Measurements from ENCODE around the gene TACR2. TPM values are rescaled to one million over a fixed set of nuclear protein-coding genes. Genes with fewer than 3 reads are reported as not detected.
A peak's percentile ranks its signal among the peaks of the same experiment; 100 is the strongest.

The TACR2 gene
- polyA plus RNA-seq, 3 donors: 0.19 to 0.23 (median 0.20) TPM

GRCh38 chr10:69356187-69356586 is 60.5 kb downstream of the TACR2 start:
- WGBS (ENCODE audit: insufficient coverage): 100% methylated on average over 2 of the region's 2 CpGs
- no peak for DNase-seq
- peak overlapping the region in 3 of 7 donors; percentile 30 to 78 (median 63) for H3K27ac Mint-ChIP-seq

DNA sequence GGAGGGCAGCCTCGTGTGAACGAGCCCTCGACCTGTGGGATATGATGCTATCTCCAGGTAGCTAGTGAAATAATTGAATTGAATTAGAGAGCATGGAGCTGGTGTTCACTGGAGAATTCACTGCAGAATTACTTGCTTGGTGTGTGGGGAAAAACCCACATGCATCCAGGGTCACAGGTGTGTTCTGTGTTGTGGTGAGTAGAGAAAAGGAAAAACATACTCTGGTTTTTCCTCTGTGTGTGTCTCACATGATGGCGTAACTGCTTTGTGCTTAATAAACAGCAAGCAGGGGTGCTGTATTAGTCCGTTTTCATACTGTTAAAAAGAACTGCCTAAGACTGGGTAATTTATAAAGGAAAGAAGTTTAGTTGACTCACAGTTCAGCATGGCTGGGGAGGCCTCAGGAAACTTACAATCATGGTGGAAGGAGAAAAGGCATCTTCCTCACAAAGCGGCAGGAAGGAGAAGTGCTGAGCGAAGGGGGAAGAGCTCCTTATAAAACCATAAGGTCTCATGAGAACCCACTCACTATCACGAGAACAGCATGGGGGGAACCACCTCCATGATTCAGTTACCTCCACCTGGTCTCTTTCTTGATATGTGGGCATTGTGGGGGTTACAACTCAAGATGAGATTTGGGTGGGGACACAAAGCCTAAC is 62.6 kb downstream of the TACR2 start:
- 91% methylated on average over 3 of the region's 8 CpGs for WGBS (ENCODE audit: insufficient coverage)
- no peak for TF ChIP-seq CTCF (IDR thresholded peaks at IDR 0.05)
- H3K4me3 ChIP-seq (replicated peaks in 1 of 3; ENCODE audit: low read depth in 2 of 3, low read length in 3 of 3): no peak overlapping the region
- Mint-ChIP-seq H3K27me3 (ENCODE audit: low read depth in 3 of 3) (no peaks in the 10 kb centered on the region), H3K27ac (peak overlapping the region in 2 of 7 donors; percentile 14 to 59), H3K4me3 (no peak overlapping the region), H3K36me3 (peaks cover 27 to 44% of the 10 kb centered on the region in 2 donors), H3K9me3 (peaks cover 6 to 15% (median 8%) of the 10 kb centered on the region in 7 donors), H3K4me1 (peaks cover 45% of the 10 kb centered on the region)
- H3K9ac ChIP-seq (ENCODE audit: insufficient read depth, low read length, poor library complexity, severe bottlenecking): no peak overlapping the region
- H3K79me2 ChIP-seq (ENCODE audit: insufficient read depth, low read length): peaks cover 96% of the 10 kb centered on the region
- H4K20me1 ChIP-seq (ENCODE audit: insufficient read depth, low read length): peaks cover 8% of the 10 kb centered on the region
- H3K27me3 ChIP-seq (ENCODE audit: control insufficient read depth in 2 of 2, insufficient read depth in 2 of 2, low read length in 2 of 2): no peaks in the 10 kb centered on the region
- peak overlapping the region in 1 of 2 donors; percentile 56 for H3K27ac ChIP-seq (ENCODE audit: low read depth in 1 of 2, low read length in 2 of 2)
- peaks cover 33 to 46% of the 10 kb centered on the region in 2 donors for H3K4me1 ChIP-seq (ENCODE audit: control insufficient read depth in 1 of 2, insufficient read depth in 2 of 2, low read length in 2 of 2)
- no peak overlapping the region for H3K4me2 ChIP-seq (replicated peaks; ENCODE audit: extremely low read depth, low read length, poor library complexity, severe bottlenecking)
- peaks cover 8 to 15% of the 10 kb centered on the region in 2 donors for H3K9me3 ChIP-seq (replicated peaks in 1 of 2; ENCODE audit: control insufficient read depth in 1 of 2, insufficient read depth in 1 of 2, low read length in 2 of 2)
- intact Hi-C loops (cut with micrococcal nuclease): no loop called here
- DNase-seq: no peak
- no peak overlapping the region for H2AFZ ChIP-seq (ENCODE audit: insufficient read depth, low read depth, low read length, poor library complexity, severe bottlenecking)
- peaks cover 3 to 17% of the 10 kb centered on the region in 2 donors for H3K36me3 ChIP-seq (replicated peaks in 1 of 2; ENCODE audit: control insufficient read depth in 1 of 2, insufficient read depth in 2 of 2, low read length in 2 of 2)

More at GRCh38 chr10:69356187-69356586, 60.5 kb downstream of the TACR2 start:
- intact Hi-C loops (cut with micrococcal nuclease): loop anchor here in 1 of 2 donors (5.0 kb wide), 1 partner anchor 34 kb away; no protein-coding TSS in a partner anchor
- Histone ChIP-seq H3K4me2 (replicated peaks; ENCODE audit: extremely low read depth, low read length, poor library complexity, severe bottlenecking) (no peak overlapping the region), H3K9me3 (replicated peaks in 1 of 2; ENCODE audit: control insufficient read depth in 1 of 2, insufficient read depth in 1 of 2, low read length in 2 of 2) (peaks cover 8 to 15% of the 10 kb centered on the region in 2 donors), H2AFZ (ENCODE audit: insufficient read depth, low read depth, low read length, poor library complexity, severe bottlenecking) (no peak overlapping the region), H4K20me1 (ENCODE audit: insufficient read depth, low read length) (peaks cover 29% of the 10 kb centered on the region), H3K27me3 (ENCODE audit: control insufficient read depth in 2 of 2, insufficient read depth in 2 of 2, low read length in 2 of 2) (no peaks in the 10 kb centered on the region), H3K27ac (ENCODE audit: low read depth in 1 of 2, low read length in 2 of 2) (peak overlapping the region in 1 of 2 donors; percentile 27), H3K36me3 (replicated peaks in 1 of 2; ENCODE audit: control insufficient read depth in 1 of 2, insufficient read depth in 2 of 2, low read length in 2 of 2) (peaks cover 9 to 31% of the 10 kb centered on the region in 2 donors), H3K4me1 (ENCODE audit: control insufficient read depth in 1 of 2, insufficient read depth in 2 of 2, low read length in 2 of 2) (peaks cover 39 to 52% of the 10 kb centered on the region in 2 donors), H3K4me3 (replicated peaks in 1 of 3; ENCODE audit: low read depth in 2 of 3, low read length in 3 of 3) (no peak overlapping the region), H3K79me2 (ENCODE audit: insufficient read depth, low read length) (peaks cover 99% of the 10 kb centered on the region), H3K9ac (ENCODE audit: insufficient read depth, low read length, poor library complexity, severe bottlenecking) (no peak overlapping the region)
- no peak overlapping the region for H3K4me3 Mint-ChIP-seq
- peaks cover 33 to 49% of the 10 kb centered on the region in 2 donors for H3K36me3 Mint-ChIP-seq
- H3K9me3 Mint-ChIP-seq: peaks cover 6 to 15% (median 8%) of the 10 kb centered on the region in 7 donors
- no peaks in the 10 kb centered on the region for H3K27me3 Mint-ChIP-seq (ENCODE audit: low read depth in 3 of 3)
- no peak for TF ChIP-seq CTCF (IDR thresholded peaks at IDR 0.05)
- peaks cover 46% of the 10 kb centered on the region for H3K4me1 Mint-ChIP-seq

Other genes starting within 250 kb of the TACR2 start
- gene SUPV3L1, start 236.7 kb downstream of the TACR2 start, polyA plus RNA-seq: 10 to 100 TPM in 1 of 3 donors, 1 to 10 TPM in 2; 6.8 to 18.8 (median 7.3) TPM
- gene HKDC1, start 196.6 kb downstream of the TACR2 start, polyA plus RNA-seq: not detected
- gene HK1, start 138.4 kb downstream of the TACR2 start, polyA plus RNA-seq: 100 to 1,000 TPM in 2 of 3 donors, 10 to 100 TPM in 1; 57.9 to 146 (median 125) TPM
- gene TSPAN15, start 34.5 kb upstream of the TACR2 start, polyA plus RNA-seq: under 1 TPM in 2 of 3 donors, not detected in 1; 0.22 to 0.39 TPM
- gene NEUROG3, start 156.5 kb upstream of the TACR2 start, polyA plus RNA-seq: not detected
- gene FAM241B, start 213.3 kb upstream of the TACR2 start, polyA plus RNA-seq: not detected